Activated CD8-positive, alpha-beta memory T cell treated with anti-CD3 and anti-CD28 coated beads, Interleukin-2, amount 50 U/mL, for 48 hours (primary cell): ENCODE data around the gene OR10H5.
"Not testable (repeated sequence)": the region's sequence is repeated elsewhere in the genome, so short reads cannot be mapped to it uniquely, and the experiment has no call there.

Source experiments
- DNase-seq: peaks from one replicate; pipeline ENCODE4 v3.0.0-alpha.2; 2020

The OR10H5 gene

GRCh38 chr19:15787611-15788155, at the start of gene OR10H5:
TSS of gene OR10H5 (plus strand) at chr19:15787661. CDS start at chr19:15794049, 6,388 bp downstream.
- no peak for DNase-seq

- DNase-seq = no peak
These were observed 49.7 kb upstream of the OR10H5 start, which contains the start of gene OR10H3 for GRCh38 chr19:15737722-15738121. TSS of gene OR10H3 (plus strand) at chr19:15737985. CDS start at chr19:15741393, 3,408 bp downstream.

GRCh38 chr19:15740785-15741184, 46.7 kb upstream of the OR10H5 start:
- no peak for DNase-seq

- DNase-seq = no peak
These were observed 39.2 kb upstream of the OR10H5 start for GRCh38 chr19:15748239-15748638.

- DNase-seq = no peak
These were observed 29.1 kb upstream of the OR10H5 start for GRCh38 chr19:15758379-15758778.

GRCh38 chr19:15759962-15760565, 27.4 kb upstream of the OR10H5 start:
- DNase-seq = no peak

- no peak for DNase-seq
These were observed 17.9 kb upstream of the OR10H5 start for GRCh38 chr19:15769586-15769985.

GRCh38 chr19:15774159-15774558, 13.3 kb upstream of the OR10H5 start:
- not testable (repeated sequence) for DNase-seq

- no peak for DNase-seq
These were observed 12.2 kb upstream of the OR10H5 start for GRCh38 chr19:15775249-15775648.

GRCh38 chr19:15776264-15776663, 11.2 kb upstream of the OR10H5 start:
- no peak for DNase-seq

GRCh38 chr19:15776991-15777970, 10.2 kb upstream of the OR10H5 start:
- DNase-seq = no peak

- DNase-seq = no peak
These were observed 7.5 kb upstream of the OR10H5 start for GRCh38 chr19:15779756-15780476.

GRCh38 chr19:15780610-15781418, 6.6 kb upstream of the OR10H5 start:
- DNase-seq = no peak

GRCh38 chr19:15781661-15782060, 5.8 kb upstream of the OR10H5 start:
- DNase-seq = no peak

- DNase-seq = no peak
These were observed 5.2 kb upstream of the OR10H5 start for GRCh38 chr19:15782211-15782610.

- DNase-seq = not testable (repeated sequence)
These were observed 4.6 kb upstream of the OR10H5 start for GRCh38 chr19:15782896-15783295.

- no peak for DNase-seq
These were observed 1.3 kb downstream of the OR10H5 start for GRCh38 chr19:15788594-15789270.

- no peak for DNase-seq
These were observed 2.6 kb downstream of the OR10H5 start for GRCh38 chr19:15790096-15790495.

- DNase-seq = not testable (repeated sequence)
These were observed 6.8 kb downstream of the OR10H5 start for GRCh38 chr19:15794279-15794678.

GRCh38 chr19:15810335-15810734, 22.9 kb downstream of the OR10H5 start:
- no peak for DNase-seq

GRCh38 chr19:15811476-15811875, 24.0 kb downstream of the OR10H5 start:
- DNase-seq = no peak
